B cell (primary cell): ENCODE results near the gene VWA5B1. TPM values are rescaled to one million over a fixed set of nuclear protein-coding genes. Genes with fewer than 3 reads are reported as not detected.

Experiments used
- ATAC-seq: fragments of 200-7000 bp; cut with Tn5 transposase; one replicate; pipeline ENCODE4 v1.10.0; 2021; ENCODE audit warnings: low read depth, mild to moderate bottlenecking, moderate number of reproducible peaks, moderate library complexity
- CTCF ChIA-PET: fragments of 350-600 bp; sonication (Branson Sonifier 250); formaldehyde crosslinking; loops from one replicate; lab custom pipeline; 2021; ENCODE audit warnings: antibody characterized with exemption, inconsistent platforms; lab: Charles Lee
- POLR2A ChIA-PET: fragments of 350-600 bp; sonication (Branson Sonifier 250); formaldehyde crosslinking; loops from one replicate; lab custom pipeline; 2021; ENCODE audit warnings: antibody characterized with exemption; lab: Charles Lee
- DNase-seq: peaks from one replicate; pipeline ENCODE4 v3.0.0; 2013
- H2AFZ ChIP-seq: 2 replicates; pipeline ENCODE4 v1.6.1; 2012; ENCODE audit warnings: mild to moderate bottlenecking, low read depth, low read length; ENCODE audit not compliant: insufficient read depth, poor library complexity, severe bottlenecking
- H3K27ac ChIP-seq, 2 donors: 1 replicate in 1 of 2; 2 replicates in 1 of 2; pipeline ENCODE4 v1.5.1; 2012 to 2013; ENCODE audit warnings: low read length in 2 of 2, mild to moderate bottlenecking in 2 of 2, moderate library complexity in 1 of 2
- H3K27me3 ChIP-seq, 4 experiments: fragments of 200-600 bp in 1 of 4; sonication (generic) in 1 of 4; replicated peaks in 1 of 4; 1 replicate in 2 of 4; 2 replicates in 2 of 4; pipeline versions ENCODE4 v1.6.1 to v1.7.0; 2013 to 2016; ENCODE audit warnings: low read length in 3 of 4, mild to moderate bottlenecking in 2 of 4, mixed read lengths in 1 of 4, moderate library complexity in 1 of 4; ENCODE audit not compliant: insufficient read depth in 4 of 4, control insufficient read depth in 3 of 4; ENCODE audit errors: control extremely low read depth in 1 of 4
- H3K36me3 ChIP-seq, 2 experiments: replicated peaks in 1 of 2; 1 replicate in 1 of 2; 2 replicates in 1 of 2; pipeline versions ENCODE4 v1.6.1 to v1.7.1; 2013; ENCODE audit warnings: low read length in 1 of 2; ENCODE audit not compliant: insufficient read depth in 2 of 2, control insufficient read depth in 1 of 2; ENCODE audit errors: control extremely low read depth in 1 of 2, extremely low read depth in 1 of 2
- H3K4me1 ChIP-seq, 2 donors: fragments of 200-600 bp in 1 of 2; sonication (generic) in 1 of 2; 1 replicate in 1 of 2; 2 replicates in 1 of 2; pipeline versions ENCODE4 v1.5.1 to v1.6.1; 2013 to 2017; ENCODE audit warnings: low read length in 2 of 2; ENCODE audit not compliant: control insufficient read depth in 2 of 2, insufficient read depth in 2 of 2
- H3K4me2 ChIP-seq: replicated peaks from 2 replicates; pipeline ENCODE3; 2012; ENCODE audit warnings: mild to moderate bottlenecking, low read depth, low read length; ENCODE audit not compliant: poor library complexity, severe bottlenecking
- H3K4me3 ChIP-seq, 5 experiments: fragments of 200-600 bp in 1 of 5; sonication (generic) in 1 of 5; 1 replicate in 3 of 5; 2 replicates in 2 of 5; pipeline versions ENCODE4 v1.5.1 to v1.7.0; 2011 to 2016; ENCODE audit warnings: low read length in 4 of 5, mild to moderate bottlenecking in 4 of 5, low read depth in 2 of 5, control low read depth in 1 of 5, moderate library complexity in 1 of 5; ENCODE audit not compliant: insufficient read depth in 1 of 5; ENCODE audit errors: control extremely low read depth in 1 of 5, extremely low read depth in 1 of 5
- H3K79me2 ChIP-seq: fragments of 200-600 bp; sonication (generic); one replicate; pipeline ENCODE4 v1.6.0; 2016; ENCODE audit warnings: low read length; ENCODE audit not compliant: control insufficient read depth, insufficient read depth
- H3K9ac ChIP-seq: fragments of 200-600 bp; sonication (generic); 2 replicates; pipeline ENCODE4 v1.6.1; 2017; ENCODE audit warnings: mild to moderate bottlenecking, low read length, moderate library complexity
- H3K9me3 ChIP-seq, 3 donors: one replicate each; pipeline versions ENCODE4 v1.6.1 to v1.7.1; 2013; ENCODE audit warnings: low read length in 2 of 3; ENCODE audit not compliant: control insufficient read depth in 2 of 3, insufficient read depth in 1 of 3; ENCODE audit errors: control extremely low read depth in 1 of 3
- H4K20me1 ChIP-seq: 2 replicates; pipeline ENCODE4 v1.6.0; 2012; ENCODE audit warnings: mild to moderate bottlenecking, low read length; ENCODE audit not compliant: insufficient read depth, control insufficient read depth, poor library complexity, severe bottlenecking
- H3K27ac Mint-ChIP-seq: one replicate; pipeline ENCODE4 v1.8.0; 2021; ENCODE audit warnings: mixed read lengths
- H3K27me3 Mint-ChIP-seq: one replicate; pipeline ENCODE4 v1.8.0; 2021; ENCODE audit warnings: mixed read lengths
- H3K4me1 Mint-ChIP-seq: one replicate; pipeline ENCODE4 v1.8.0; 2021; ENCODE audit warnings: mixed read lengths
- H3K4me3 Mint-ChIP-seq: one replicate; pipeline ENCODE4 v1.8.0; 2021; ENCODE audit warnings: mixed read lengths
- H3K9me3 Mint-ChIP-seq: one replicate; pipeline ENCODE4 v1.8.0; 2022; ENCODE audit warnings: mixed read lengths; ENCODE audit not compliant: insufficient read depth
- CTCF ChIP-seq: fragments of 200-600 bp; IDR thresholded peaks from one replicate; pipeline ENCODE4 v1.8.0; 2022; ENCODE audit warnings: antibody characterized with exemption, mild to moderate bottlenecking
- EZH2 ChIP-seq: IDR thresholded peaks from 2 replicates; pipeline ENCODE4 v1.6.1; 2012; ENCODE audit warnings: borderline replicate concordance, low read depth, mild to moderate bottlenecking, moderate library complexity, low read length; ENCODE audit not compliant: insufficient read depth, poor library complexity, severe bottlenecking
- WGBS: methylation state at CpG from one replicate; pipeline ENCODE4 v1.1.5; 2013; ENCODE audit warnings: missing lambda C conversion rate; ENCODE audit not compliant: insufficient coverage; 5-methylcytosine and 5-hydroxymethylcytosine counted together
- intact Hi-C: fragments of 100-400 bp; cut with micrococcal nuclease; formaldehyde crosslinking; loops from one replicate; pipeline ENCODE4 v1.10.0; 2022
- polyA plus RNA-seq: library from polyadenylated mRNA; depleted of rRNA; stranded (reverse); fragments of >200 nt; gene quantifications from 2 replicates; pipeline ENCODE4 v1.2.3, GENCODE V29; 2012
- total RNA-seq, 2 donors: library from RNA; stranded (reverse); fragments of 120-200 nt in 1 of 2; gene quantifications; 1 replicate in 1 of 2; 2 replicates in 1 of 2; pipeline versions ENCODE4 v1.2.3 to v1.2.4, GENCODE V29; 2013 to 2022

The VWA5B1 gene
- total and polyA plus RNA-seq, 2 donors (not counting 1 experiment from before 2014, with no cell fraction given): not detected

GRCh38 chr1:20395255-20395654 is 104.6 kb downstream of the VWA5B1 start:
- Mint-ChIP-seq H3K4me3 (no peak overlapping the region), H3K27me3 (peaks cover 33% of the 10 kb centered on the region), H3K9me3 (peaks cover 4% of the 10 kb centered on the region), H3K4me1 (no peaks in the 10 kb centered on the region), H3K27ac (no peak overlapping the region)
- ChIA-PET POLR2A (no interaction called here), CTCF (no interaction called here)
- H3K36me3 ChIP-seq: no peaks in the 10 kb centered on the region
- no peak overlapping the region for H2AFZ ChIP-seq
- H3K4me1 ChIP-seq: no peaks in the 10 kb centered on the region
- intact Hi-C loops: no loop called here
- WGBS: no CpG with 5 or more reads among the region's 2 CpGs
- DNase-seq: no peak
- H3K27me3 ChIP-seq: peaks cover 0 to 11% (median 1%) of the 10 kb centered on the region in 4 experiments
- H4K20me1 ChIP-seq: no peaks in the 10 kb centered on the region
- no peak overlapping the region for H3K4me3 ChIP-seq
- no peak overlapping the region for H3K27ac ChIP-seq
- H3K9me3 ChIP-seq: peaks cover 0 to 12% (median 9%) of the 10 kb centered on the region in 3 donors
- no peak overlapping the region for H3K4me2 ChIP-seq
- no peak for TF ChIP-seq EZH2
- no peak for TF ChIP-seq CTCF
- no peak overlapping the region for H3K9ac ChIP-seq
- ATAC-seq: no peak
- H3K79me2 ChIP-seq: no peaks in the 10 kb centered on the region

- CTCF ChIA-PET: no interaction called here
- no peaks in the 10 kb centered on the region for H3K79me2 ChIP-seq
- Mint-ChIP-seq H3K27me3 (peaks cover 26% of the 10 kb centered on the region), H3K4me1 (peaks cover 8% of the 10 kb centered on the region), H3K9me3 (peaks cover 4% of the 10 kb centered on the region), H3K27ac (no peak overlapping the region), H3K4me3 (no peak overlapping the region)
- no peak for DNase-seq
- WGBS: 88% methylated on average over 4 of the region's 4 CpGs
- peaks cover 8 to 10% of the 10 kb centered on the region in 2 donors for H3K4me1 ChIP-seq
- no peak overlapping the region for H2AFZ ChIP-seq
- POLR2A ChIA-PET: no interaction called here
- no peak for ATAC-seq
- intact Hi-C loops: no loop called here
- H3K9me3 ChIP-seq: peaks cover 0 to 12% (median 11%) of the 10 kb centered on the region in 3 donors
- H4K20me1 ChIP-seq: no peaks in the 10 kb centered on the region
- TF ChIP-seq EZH2 (no peak), CTCF (no peak)
- H3K27me3 ChIP-seq: peaks cover 0 to 22% (median 0%) of the 10 kb centered on the region in 4 experiments
- no peak overlapping the region for H3K4me3 ChIP-seq
- no peak overlapping the region for H3K4me2 ChIP-seq
- no peak overlapping the region for H3K27ac ChIP-seq
- H3K36me3 ChIP-seq: no peaks in the 10 kb centered on the region
- no peak overlapping the region for H3K9ac ChIP-seq
Observed at GRCh38 chr1:20398744-20399143, 108.1 kb downstream of the VWA5B1 start.
